ENCODE measurements around the gene HOMEZ.
"Not testable (repeated sequence)": the region's sequence is repeated elsewhere in the genome, so short reads cannot be mapped to it uniquely, and the experiment has no call there.

GRCh38 chr14:23241061-23241715 lies 44.7 kb downstream of the HOMEZ start:
- not testable (repeated sequence) for TF ChIP-seq SPI1, POLR2A, TAF1, POLR2AphosphoS5 (IDR thresholded peaks at IDR 0.05; ENCODE audit: low read depth, low read length)

Measured in GM12891 (cell line).